GM19372 (cell line): ENCODE results near the gene ERGIC1.
A peak's percentile ranks its signal among the peaks of the same experiment; 100 is the strongest.

Experiments used
- ATAC-seq: cut with Tn5 transposase; IDR thresholded peaks from one replicate; pipeline ENCODE4 v1.9.1; 2021; ENCODE audit warnings: mild to moderate bottlenecking, low read depth, moderate library complexity; ENCODE audit not compliant: unreplicated experiment

ERGIC1 gene

DNA sequence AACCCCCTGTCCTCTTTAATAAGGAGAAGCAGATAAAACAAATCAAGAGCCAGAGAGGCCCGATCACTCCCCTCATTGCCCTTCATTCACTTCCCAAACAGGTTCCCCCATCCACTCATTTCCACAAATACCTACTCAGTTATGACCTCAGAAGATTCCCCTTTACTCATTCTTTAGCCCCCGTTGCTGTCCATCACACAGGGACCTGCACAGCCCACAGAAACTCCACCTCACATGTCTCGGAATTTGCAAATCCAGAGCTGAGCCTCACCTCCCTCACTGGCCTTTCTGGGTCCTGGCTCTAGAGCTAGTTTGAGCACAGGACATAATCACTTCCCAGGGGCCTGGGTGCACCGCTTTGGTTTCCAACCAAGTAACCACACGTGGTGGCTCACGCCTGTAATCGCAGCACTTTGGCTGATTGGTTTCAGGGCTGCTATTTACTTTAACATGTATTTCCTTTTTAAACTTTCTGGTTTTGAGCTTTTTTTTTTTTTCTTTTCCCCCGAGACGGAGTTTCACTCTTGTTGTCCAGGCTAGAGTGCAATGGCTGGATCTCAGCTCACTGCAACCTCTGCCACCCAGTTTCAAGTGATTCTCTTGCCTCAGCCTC is 167.3 kb downstream of the ERGIC1 start:
- peak; percentile 90 for ATAC-seq
